ENCODE data around the gene KCNQ1.

Gene KCNQ1

GRCh38 chr11:2776351-2777061, 331.7 kb downstream of the KCNQ1 start:
- Histone ChIP-seq H2AFZ (ENCODE audit: low read length, unreplicated experiment) (no peak overlapping the region), H3K4me3 (ENCODE audit: low read depth, low read length) (no peak overlapping the region), H3K27ac (ENCODE audit: low read depth, low read length) (no peak overlapping the region), H3K79me2 (ENCODE audit: control insufficient read depth, insufficient read depth, low read length, unreplicated experiment) (no peaks in the 10 kb centered on the region), H3K36me3 (ENCODE audit: insufficient read depth, low read length) (no peaks in the 10 kb centered on the region), H3K4me1 (ENCODE audit: control insufficient read depth, insufficient read depth, low read length, unreplicated experiment) (peaks cover 31% of the 10 kb centered on the region), H3K27me3 (ENCODE audit: insufficient read depth, low read length) (peaks cover 8% of the 10 kb centered on the region; the same call in 1 of the 2 replicates)

GRCh38 chr11:2777386-2777785, 332.6 kb downstream of the KCNQ1 start:
- Histone ChIP-seq H3K27me3 (ENCODE audit: insufficient read depth, low read length) (peaks cover 8% of the 10 kb centered on the region; the same call in 1 of the 2 replicates), H3K79me2 (ENCODE audit: control insufficient read depth, insufficient read depth, low read length, unreplicated experiment) (no peaks in the 10 kb centered on the region), H3K36me3 (ENCODE audit: insufficient read depth, low read length) (no peaks in the 10 kb centered on the region), H3K27ac (ENCODE audit: low read depth, low read length) (no peak overlapping the region), H2AFZ (ENCODE audit: low read length, unreplicated experiment) (no peak overlapping the region), H3K4me1 (ENCODE audit: control insufficient read depth, insufficient read depth, low read length, unreplicated experiment) (peaks cover 31% of the 10 kb centered on the region), H3K4me3 (ENCODE audit: low read depth, low read length) (no peak overlapping the region)

- no peaks in the 10 kb centered on the region for H3K79me2 ChIP-seq (ENCODE audit: control insufficient read depth, insufficient read depth, low read length, unreplicated experiment)
- peaks cover 8% of the 10 kb centered on the region; the same call in 1 of the 2 replicates for H3K27me3 ChIP-seq (ENCODE audit: insufficient read depth, low read length)
- H3K27ac ChIP-seq (ENCODE audit: low read depth, low read length) = peak overlapping the region; percentile 39; the same call in 1 of the 2 replicates
- H3K4me3 ChIP-seq (ENCODE audit: low read depth, low read length) = no peak overlapping the region
- peaks cover 28% of the 10 kb centered on the region for H3K4me1 ChIP-seq (ENCODE audit: control insufficient read depth, insufficient read depth, low read length, unreplicated experiment)
- no peaks in the 10 kb centered on the region for H3K36me3 ChIP-seq (ENCODE audit: insufficient read depth, low read length)
- H2AFZ ChIP-seq (ENCODE audit: low read length, unreplicated experiment) = peak overlapping the region; percentile 5
Measured at GRCh38 chr11:2777871-2778629, 333.2 kb downstream of the KCNQ1 start.

GRCh38 chr11:2778630-2779498, 334.1 kb downstream of the KCNQ1 start:
- H3K27me3 ChIP-seq (ENCODE audit: insufficient read depth, low read length) = peaks cover 1% of the 10 kb centered on the region; the same call in 1 of the 2 replicates
- H3K79me2 ChIP-seq (ENCODE audit: control insufficient read depth, insufficient read depth, low read length, unreplicated experiment) = no peaks in the 10 kb centered on the region
- peak overlapping the region; percentile 5 for H2AFZ ChIP-seq (ENCODE audit: low read length, unreplicated experiment)
- peaks cover 28% of the 10 kb centered on the region for H3K4me1 ChIP-seq (ENCODE audit: control insufficient read depth, insufficient read depth, low read length, unreplicated experiment)
- no peak overlapping the region for H3K4me3 ChIP-seq (ENCODE audit: low read depth, low read length)
- H3K36me3 ChIP-seq (ENCODE audit: insufficient read depth, low read length) = no peaks in the 10 kb centered on the region
- H3K27ac ChIP-seq (ENCODE audit: low read depth, low read length) = peak overlapping the region; percentile 39; the same call in 1 of the 2 replicates

- H2AFZ ChIP-seq (ENCODE audit: low read length, unreplicated experiment) = no peak overlapping the region
- no peak overlapping the region for H3K4me3 ChIP-seq (ENCODE audit: low read depth, low read length)
- no peak overlapping the region for H3K27ac ChIP-seq (ENCODE audit: low read depth, low read length)
- peaks cover 28% of the 10 kb centered on the region for H3K4me1 ChIP-seq (ENCODE audit: control insufficient read depth, insufficient read depth, low read length, unreplicated experiment)
- no peaks in the 10 kb centered on the region for H3K36me3 ChIP-seq (ENCODE audit: insufficient read depth, low read length)
- 0 out of 2 replicates have a peak, but pooled peaks cover 2% of the 10 kb centered on the region for H3K27me3 ChIP-seq (ENCODE audit: insufficient read depth, low read length)
- no peaks in the 10 kb centered on the region for H3K79me2 ChIP-seq (ENCODE audit: control insufficient read depth, insufficient read depth, low read length, unreplicated experiment)
Measured at GRCh38 chr11:2779499-2779980, 334.7 kb downstream of the KCNQ1 start.

GRCh38 chr11:2779981-2780849, 335.4 kb downstream of the KCNQ1 start:
- Histone ChIP-seq H3K27ac (ENCODE audit: low read depth, low read length) (no peak overlapping the region), H3K36me3 (ENCODE audit: insufficient read depth, low read length) (no peaks in the 10 kb centered on the region), H3K79me2 (ENCODE audit: control insufficient read depth, insufficient read depth, low read length, unreplicated experiment) (no peaks in the 10 kb centered on the region), H2AFZ (ENCODE audit: low read length, unreplicated experiment) (no peak overlapping the region), H3K4me1 (ENCODE audit: control insufficient read depth, insufficient read depth, low read length, unreplicated experiment) (peaks cover 28% of the 10 kb centered on the region), H3K4me3 (ENCODE audit: low read depth, low read length) (no peak overlapping the region), H3K27me3 (ENCODE audit: insufficient read depth, low read length) (0 out of 2 replicates have a peak, but pooled peaks cover 3% of the 10 kb centered on the region)

- Histone ChIP-seq H2AFZ (ENCODE audit: low read length, unreplicated experiment) (no peak overlapping the region), H3K79me2 (ENCODE audit: control insufficient read depth, insufficient read depth, low read length, unreplicated experiment) (no peaks in the 10 kb centered on the region), H3K27me3 (ENCODE audit: insufficient read depth, low read length) (0 out of 2 replicates have a peak, but pooled peaks cover 3% of the 10 kb centered on the region), H3K4me3 (ENCODE audit: low read depth, low read length) (no peak overlapping the region), H3K27ac (ENCODE audit: low read depth, low read length) (no peak overlapping the region), H3K36me3 (ENCODE audit: insufficient read depth, low read length) (no peaks in the 10 kb centered on the region), H3K4me1 (ENCODE audit: control insufficient read depth, insufficient read depth, low read length, unreplicated experiment) (peaks cover 28% of the 10 kb centered on the region)
Measured at GRCh38 chr11:2780850-2781407, 336.1 kb downstream of the KCNQ1 start.

GRCh38 chr11:2781408-2782274, 336.8 kb downstream of the KCNQ1 start:
- H2AFZ ChIP-seq (ENCODE audit: low read length, unreplicated experiment) = no peak overlapping the region
- H3K79me2 ChIP-seq (ENCODE audit: control insufficient read depth, insufficient read depth, low read length, unreplicated experiment) = no peaks in the 10 kb centered on the region
- H3K4me1 ChIP-seq (ENCODE audit: control insufficient read depth, insufficient read depth, low read length, unreplicated experiment) = peaks cover 28% of the 10 kb centered on the region
- H3K36me3 ChIP-seq (ENCODE audit: insufficient read depth, low read length) = no peaks in the 10 kb centered on the region
- H3K27ac ChIP-seq (ENCODE audit: low read depth, low read length) = no peak overlapping the region
- no peak overlapping the region for H3K4me3 ChIP-seq (ENCODE audit: low read depth, low read length)
- 0 out of 2 replicates have a peak, but pooled peaks cover 5% of the 10 kb centered on the region for H3K27me3 ChIP-seq (ENCODE audit: insufficient read depth, low read length)

- no peak overlapping the region for H2AFZ ChIP-seq (ENCODE audit: low read length, unreplicated experiment)
- no peak overlapping the region for H3K27ac ChIP-seq (ENCODE audit: low read depth, low read length)
- 0 out of 2 replicates have a peak, but pooled peaks cover 5% of the 10 kb centered on the region for H3K27me3 ChIP-seq (ENCODE audit: insufficient read depth, low read length)
- H3K4me3 ChIP-seq (ENCODE audit: low read depth, low read length) = no peak overlapping the region
- H3K79me2 ChIP-seq (ENCODE audit: control insufficient read depth, insufficient read depth, low read length, unreplicated experiment) = no peaks in the 10 kb centered on the region
- H3K36me3 ChIP-seq (ENCODE audit: insufficient read depth, low read length) = no peaks in the 10 kb centered on the region
- peaks cover 20% of the 10 kb centered on the region for H3K4me1 ChIP-seq (ENCODE audit: control insufficient read depth, insufficient read depth, low read length, unreplicated experiment)
Measured at GRCh38 chr11:2782769-2783168, 338.0 kb downstream of the KCNQ1 start.

All from ACC112 (cell line).